B cell (primary cell): ENCODE data around the gene CEACAM20.
"Not testable (repeated sequence)": the region's sequence is repeated elsewhere in the genome, so short reads cannot be mapped to it uniquely, and the experiment has no call there.

ENCODE experiments used
- EZH2 ChIP-seq: IDR thresholded peaks from 2 replicates; pipeline ENCODE4 v1.6.1; 2012; ENCODE audit warnings: borderline replicate concordance, low read depth, mild to moderate bottlenecking, moderate library complexity, low read length; ENCODE audit not compliant: insufficient read depth, poor library complexity, severe bottlenecking
- TF ChIP-seq, protein P1 (sequence below): fragments of 200-600 bp; IDR thresholded peaks from one replicate; pipeline ENCODE4 v1.8.0; 2022; ENCODE audit warnings: antibody characterized with exemption, mild to moderate bottlenecking

DNA sequence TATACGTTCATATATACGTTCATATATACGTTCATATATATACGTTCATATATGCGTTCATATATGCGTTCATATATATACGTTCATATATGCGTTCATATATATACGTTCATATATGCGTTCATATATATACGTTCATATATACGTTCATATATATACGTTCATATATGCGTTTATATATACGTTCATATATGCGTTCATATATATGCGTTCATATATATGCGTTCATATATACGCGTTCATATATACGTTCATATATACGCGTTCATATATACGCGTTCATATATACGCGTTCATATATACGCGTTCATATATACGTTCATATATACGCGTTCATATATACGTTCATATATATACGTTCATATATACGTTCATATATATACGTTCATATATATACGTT lies 21.5 kb upstream of the CEACAM20 start:
- TF ChIP-seq, protein P1, sequence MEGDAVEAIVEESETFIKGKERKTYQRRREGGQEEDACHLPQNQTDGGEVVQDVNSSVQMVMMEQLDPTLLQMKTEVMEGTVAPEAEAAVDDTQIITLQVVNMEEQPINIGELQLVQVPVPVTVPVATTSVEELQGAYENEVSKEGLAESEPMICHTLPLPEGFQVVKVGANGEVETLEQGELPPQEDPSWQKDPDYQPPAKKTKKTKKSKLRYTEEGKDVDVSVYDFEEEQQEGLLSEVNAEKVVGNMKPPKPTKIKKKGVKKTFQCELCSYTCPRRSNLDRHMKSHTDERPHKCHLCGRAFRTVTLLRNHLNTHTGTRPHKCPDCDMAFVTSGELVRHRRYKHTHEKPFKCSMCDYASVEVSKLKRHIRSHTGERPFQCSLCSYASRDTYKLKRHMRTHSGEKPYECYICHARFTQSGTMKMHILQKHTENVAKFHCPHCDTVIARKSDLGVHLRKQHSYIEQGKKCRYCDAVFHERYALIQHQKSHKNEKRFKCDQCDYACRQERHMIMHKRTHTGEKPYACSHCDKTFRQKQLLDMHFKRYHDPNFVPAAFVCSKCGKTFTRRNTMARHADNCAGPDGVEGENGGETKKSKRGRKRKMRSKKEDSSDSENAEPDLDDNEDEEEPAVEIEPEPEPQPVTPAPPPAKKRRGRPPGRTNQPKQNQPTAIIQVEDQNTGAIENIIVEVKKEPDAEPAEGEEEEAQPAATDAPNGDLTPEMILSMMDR, result not testable (repeated sequence)
- not testable (repeated sequence) for TF ChIP-seq EZH2
